HG03521 (cell line): ENCODE data around the gene LRRTM2.
"Not testable (repeated sequence)": the region's sequence is repeated elsewhere in the genome, so short reads cannot be mapped to it uniquely, and the experiment has no call there.

Experiments used
- ATAC-seq: cut with Tn5 transposase; IDR thresholded peaks from one replicate; pipeline ENCODE4 v1.9.1; 2021; ENCODE audit warnings: mild to moderate bottlenecking, moderate library complexity; ENCODE audit not compliant: unreplicated experiment

The LRRTM2 gene

DNA sequence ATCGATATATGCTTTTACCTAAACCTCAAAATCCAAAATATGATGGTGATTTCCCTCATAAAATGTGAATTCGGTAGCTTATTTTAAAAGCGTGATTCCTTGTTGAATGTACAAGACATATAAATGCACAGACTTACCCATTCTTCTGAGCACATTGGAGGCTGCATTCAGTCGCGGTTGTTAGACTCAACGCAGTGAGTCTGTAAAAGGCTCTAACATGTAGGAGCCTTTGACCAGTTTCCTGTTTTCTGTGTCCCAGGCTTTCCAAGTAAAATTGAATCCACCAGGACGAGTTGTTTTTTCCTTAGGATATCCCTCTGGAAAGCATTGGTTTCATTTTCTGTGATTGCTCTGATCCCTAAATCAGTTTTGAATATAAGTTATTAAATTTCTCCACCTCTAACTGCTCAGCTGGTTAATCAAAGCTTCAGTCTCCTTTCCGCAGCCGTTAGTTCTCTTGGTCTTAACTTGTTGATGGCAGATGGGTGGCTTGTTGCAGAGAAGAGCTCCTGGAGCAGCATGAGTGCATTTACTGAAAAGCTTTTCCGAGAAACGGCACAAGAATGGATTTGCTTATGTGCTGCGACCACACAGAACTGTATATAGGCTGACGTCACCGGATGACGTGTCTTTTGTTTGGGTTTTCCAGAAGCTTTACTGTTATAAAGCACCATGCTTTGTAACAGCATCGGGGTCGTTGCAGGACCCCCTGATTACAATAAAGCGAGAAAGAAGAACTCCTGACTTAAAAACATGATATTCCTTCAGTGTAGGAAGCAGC, at the start of gene LRRTM2:
Gene LRRTM2, minus strand, starts transcription at position 565 of the 781 bp plus-strand sequence. Its CDS starts 424 bp downstream, at position 141.
- no peak for ATAC-seq

DNA sequence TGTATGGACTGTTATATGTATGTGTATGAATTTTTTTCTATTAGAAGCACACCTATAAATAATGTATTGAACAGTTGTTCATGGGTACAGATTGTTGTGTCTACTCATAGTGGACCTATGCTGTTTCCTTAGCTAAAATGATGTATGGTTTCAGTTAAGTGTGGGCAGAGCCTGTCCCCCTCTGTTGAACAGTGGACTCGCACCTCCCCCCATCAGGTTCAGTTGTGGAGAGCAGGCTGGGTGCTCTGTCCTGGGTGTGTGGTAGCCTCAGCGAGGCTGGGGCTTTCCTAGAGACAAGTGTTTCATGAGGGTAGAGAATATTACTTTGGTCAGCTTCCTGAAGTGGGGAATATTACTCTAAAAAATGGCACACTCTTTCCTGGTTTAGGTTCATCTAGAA, 47.4 kb upstream of the LRRTM2 start:
- ATAC-seq: no peak

GRCh38 chr5:138921362-138921761, 46.2 kb upstream of the LRRTM2 start:
- ATAC-seq: not testable (repeated sequence)

- ATAC-seq: no peak
Observed at GRCh38 chr5:138920181-138920580, 45.0 kb upstream of the LRRTM2 start.

DNA sequence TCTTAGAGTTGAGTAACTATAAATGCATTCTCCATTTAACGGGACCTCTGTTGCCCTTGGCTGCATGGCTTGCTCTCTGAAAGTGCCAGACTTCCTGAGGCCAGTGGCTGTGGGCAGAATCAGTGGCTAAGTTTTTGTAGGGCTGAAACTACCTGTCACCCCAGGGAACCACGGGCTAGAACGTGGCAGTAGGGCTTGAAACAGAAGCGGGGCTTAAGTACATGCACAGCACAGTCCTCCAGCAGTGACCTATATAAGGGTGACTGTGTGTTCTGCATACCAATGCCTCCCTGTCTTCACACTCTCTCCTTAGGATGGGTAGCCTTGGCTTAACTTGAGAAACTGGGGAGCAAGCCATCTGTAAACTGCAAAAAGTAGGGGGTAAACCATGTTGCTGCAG, 43.6 kb upstream of the LRRTM2 start:
- no peak for ATAC-seq

DNA sequence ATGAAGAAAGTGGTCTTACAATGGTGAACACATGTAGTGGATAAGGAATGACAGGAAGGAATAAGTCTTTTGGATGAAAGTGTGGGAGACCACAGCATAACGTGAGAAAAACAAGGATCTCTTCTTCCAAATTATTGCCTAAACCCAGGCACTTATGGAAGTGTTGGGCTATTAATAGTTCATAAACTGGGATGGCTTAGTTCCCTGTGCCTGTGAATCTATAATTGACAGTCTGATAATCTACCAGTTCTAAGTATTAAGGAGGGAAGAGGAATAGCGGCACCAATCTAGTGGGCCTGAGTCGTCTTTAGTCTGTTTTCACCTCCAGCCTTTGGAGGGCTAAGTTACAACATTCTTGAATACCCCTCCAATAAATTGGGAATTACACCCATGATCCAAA, 39.2 kb upstream of the LRRTM2 start:
- no peak for ATAC-seq

DNA sequence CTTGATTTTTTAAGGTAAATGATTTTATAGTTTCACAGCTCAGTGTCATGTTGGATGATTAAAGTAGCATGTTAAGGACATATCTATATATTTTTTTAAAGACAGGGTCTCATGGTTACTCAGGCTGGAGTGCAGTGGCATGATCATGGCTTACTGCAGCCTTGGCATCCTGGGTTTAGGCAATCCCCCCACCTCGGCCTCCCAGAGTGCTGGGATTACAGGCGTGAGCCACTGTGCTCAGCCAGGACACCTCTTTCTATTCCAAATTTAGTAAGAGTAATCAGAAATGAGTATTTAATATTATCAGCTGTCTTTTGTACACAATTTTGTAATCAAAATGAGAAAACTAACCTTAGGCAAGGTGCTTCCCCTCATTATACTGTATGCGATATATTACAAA, 38.6 kb upstream of the LRRTM2 start:
- no peak for ATAC-seq

DNA sequence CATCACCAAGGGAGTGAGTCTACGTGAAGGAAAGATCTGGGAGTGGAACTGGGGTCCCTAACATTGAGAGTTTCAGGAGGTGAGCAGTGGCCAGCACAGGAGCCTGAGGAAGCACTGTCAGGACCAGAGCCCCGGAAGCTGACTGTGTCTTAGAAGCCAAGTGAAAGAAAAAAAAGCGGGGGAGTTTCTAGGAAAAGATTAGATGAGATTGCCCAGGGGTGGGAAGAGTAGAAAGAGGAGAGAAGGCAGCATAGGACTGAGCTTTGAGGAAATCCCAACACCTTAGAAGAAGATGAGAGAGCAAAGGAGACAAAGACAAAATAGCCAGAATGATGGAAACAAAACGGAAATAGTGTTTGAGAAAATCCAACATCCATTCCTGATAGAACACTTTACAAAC, 37.0 kb upstream of the LRRTM2 start:
- ATAC-seq: no peak

DNA sequence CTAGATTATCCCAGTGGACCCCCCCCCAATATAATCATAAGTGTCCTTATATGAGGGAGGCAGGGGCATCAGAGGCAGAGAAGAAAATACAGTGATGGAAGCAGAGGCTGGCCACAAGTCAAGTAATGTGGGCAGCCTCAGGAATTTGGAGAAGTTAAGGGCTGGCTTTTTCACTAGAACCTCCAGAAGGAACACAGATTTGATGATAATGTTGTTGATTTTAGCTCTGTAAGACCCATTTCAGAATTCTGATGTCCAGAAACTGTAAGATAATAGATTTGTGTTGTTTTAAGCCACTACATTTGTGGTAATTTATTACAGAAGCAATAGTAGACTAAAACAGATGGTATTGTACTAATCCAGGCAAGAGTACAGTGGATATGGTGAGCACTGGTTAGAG, 36.3 kb upstream of the LRRTM2 start:
- no peak for ATAC-seq

DNA sequence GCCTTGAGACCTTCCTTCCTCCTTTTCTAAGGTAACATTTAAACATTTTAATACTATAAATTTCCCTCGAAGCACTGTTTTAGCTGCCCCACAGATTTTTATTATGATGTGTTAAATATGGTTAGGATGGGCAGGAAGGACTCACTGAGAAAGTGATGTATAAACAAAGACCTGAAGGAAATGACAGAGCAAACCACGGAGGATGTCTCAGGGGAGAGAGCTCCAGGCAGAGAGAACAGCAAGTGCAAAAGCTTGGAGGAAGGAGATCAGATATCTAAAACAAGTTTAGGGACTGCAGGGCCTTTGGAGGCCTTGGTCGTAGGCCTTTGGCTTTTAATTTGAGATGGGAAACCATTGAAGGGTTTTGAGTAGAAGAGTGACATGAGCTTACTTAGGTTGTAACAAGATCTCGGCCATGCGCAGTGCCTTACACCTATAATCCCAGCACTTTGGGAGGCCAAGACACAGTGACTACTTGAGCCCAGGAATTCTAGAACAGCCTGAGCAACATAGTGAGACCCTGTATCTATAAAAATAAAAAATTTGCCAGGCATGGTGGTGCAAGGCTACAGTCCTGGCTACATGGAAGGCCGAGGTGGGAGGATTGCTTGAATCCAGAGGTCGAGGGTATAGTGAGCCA, 35.5 kb upstream of the LRRTM2 start:
- ATAC-seq: no peak

- ATAC-seq: no peak
Observed at GRCh38 chr5:138909734-138910133, 34.6 kb upstream of the LRRTM2 start.

- no peak for ATAC-seq
Observed at GRCh38 chr5:138905541-138905940, 30.4 kb upstream of the LRRTM2 start.

GRCh38 chr5:138903130-138903775, 28.1 kb upstream of the LRRTM2 start:
- no peak for ATAC-seq

DNA sequence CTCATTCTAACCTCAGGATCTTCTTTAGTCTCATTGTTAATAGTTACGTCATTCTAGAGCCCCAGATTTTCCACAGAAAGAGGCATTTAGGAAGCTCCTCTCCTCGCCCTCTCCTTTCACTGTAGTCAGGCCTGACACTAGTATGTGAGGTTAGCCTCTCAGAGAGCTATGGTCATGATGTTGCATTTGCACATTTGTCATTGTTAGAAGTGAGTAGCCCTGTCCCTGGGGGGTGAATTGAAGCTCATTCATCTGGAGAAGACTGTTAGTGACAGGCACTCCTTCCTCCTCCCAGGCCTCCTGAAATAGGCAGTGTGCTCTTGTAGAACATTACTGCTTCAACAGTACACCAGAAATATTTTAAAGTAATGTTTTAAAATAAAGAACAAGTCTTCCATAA, 26.6 kb upstream of the LRRTM2 start:
- no peak for ATAC-seq

GRCh38 chr5:138900281-138900965, 25.3 kb upstream of the LRRTM2 start:
- no peak for ATAC-seq

DNA sequence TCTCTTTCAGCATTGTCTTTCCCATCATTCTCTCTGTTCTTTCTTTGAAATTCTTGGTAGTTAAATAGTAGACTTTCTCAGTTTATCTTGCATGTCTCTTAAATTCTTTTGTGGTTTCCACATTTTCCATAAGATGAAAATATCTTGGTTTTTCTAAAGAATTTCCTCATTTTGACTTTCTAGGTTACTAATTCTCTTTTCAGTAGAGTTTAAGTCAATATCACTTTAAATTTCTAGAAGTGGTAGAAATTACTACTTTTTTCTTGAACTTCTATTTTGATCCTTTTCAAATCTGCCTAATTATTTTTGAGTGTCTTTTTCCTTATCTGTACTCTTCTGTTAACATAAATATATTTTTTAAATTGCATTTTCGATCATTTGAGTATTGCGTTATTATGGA, 23.6 kb upstream of the LRRTM2 start:
- no peak for ATAC-seq

DNA sequence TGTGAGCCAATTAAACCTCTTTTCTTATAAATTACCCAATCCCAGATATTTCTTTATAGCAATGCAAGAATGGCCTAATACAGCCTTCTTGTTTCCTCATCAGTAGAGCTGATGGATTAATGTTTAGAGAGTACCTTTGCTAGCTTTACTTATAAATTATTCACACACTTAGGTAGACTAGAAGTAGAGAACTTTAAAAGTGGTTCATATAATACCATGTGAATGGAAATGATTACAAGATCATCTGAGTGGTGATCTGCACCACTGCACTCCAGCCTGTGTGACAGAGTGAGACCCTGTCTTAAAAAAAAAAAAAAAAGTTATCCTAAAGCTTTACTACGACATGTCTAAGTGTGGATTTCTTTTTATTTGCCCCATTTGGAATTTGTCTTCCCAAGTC, 23.2 kb upstream of the LRRTM2 start:
- no peak for ATAC-seq

- no peak for ATAC-seq
Observed at GRCh38 chr5:138895918-138896317, 20.8 kb upstream of the LRRTM2 start.

- ATAC-seq: no peak
Observed at GRCh38 chr5:138890644-138891043, 15.5 kb upstream of the LRRTM2 start.

- no peak for ATAC-seq
Observed at GRCh38 chr5:138889994-138890393, 14.9 kb upstream of the LRRTM2 start.

DNA sequence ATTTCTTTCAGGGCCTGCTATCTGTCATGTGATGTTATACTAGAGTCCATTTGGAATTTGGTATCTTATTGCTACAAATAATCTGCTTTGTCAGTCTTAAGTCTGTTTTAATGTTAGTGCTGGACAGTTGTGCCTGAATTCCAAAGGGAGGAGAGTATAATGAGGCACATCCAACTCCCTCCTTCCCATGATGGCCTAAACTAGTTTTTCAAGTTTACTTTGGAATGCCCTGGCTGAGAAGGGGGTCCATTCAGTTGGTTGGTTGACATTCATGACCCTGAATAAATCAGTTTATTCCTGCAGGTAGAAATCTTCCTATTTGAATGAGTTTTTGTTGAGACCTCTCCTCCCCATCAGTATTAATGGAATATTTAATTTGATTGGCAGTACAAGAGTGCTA, 9.4 kb upstream of the LRRTM2 start:
- ATAC-seq: no peak

- no peak for ATAC-seq
Observed at GRCh38 chr5:138884094-138884493, 9.0 kb upstream of the LRRTM2 start.
